Activated CD4-positive, alpha-beta T cell treated with anti-CD3 and anti-CD28 coated beads, Interleukin-2, Interleukin-4, amounts not matched to agents 100 ng/mL and 50 ng/mL, durations not matched to agents 16 hours and 8 hours (primary cell): ENCODE data around the gene HES5.

Experiments
- DNase-seq: peaks from one replicate; pipeline ENCODE4 v3.0.0-alpha.2; 2020; ENCODE audit warnings: low spot score

HES5 gene

DNA sequence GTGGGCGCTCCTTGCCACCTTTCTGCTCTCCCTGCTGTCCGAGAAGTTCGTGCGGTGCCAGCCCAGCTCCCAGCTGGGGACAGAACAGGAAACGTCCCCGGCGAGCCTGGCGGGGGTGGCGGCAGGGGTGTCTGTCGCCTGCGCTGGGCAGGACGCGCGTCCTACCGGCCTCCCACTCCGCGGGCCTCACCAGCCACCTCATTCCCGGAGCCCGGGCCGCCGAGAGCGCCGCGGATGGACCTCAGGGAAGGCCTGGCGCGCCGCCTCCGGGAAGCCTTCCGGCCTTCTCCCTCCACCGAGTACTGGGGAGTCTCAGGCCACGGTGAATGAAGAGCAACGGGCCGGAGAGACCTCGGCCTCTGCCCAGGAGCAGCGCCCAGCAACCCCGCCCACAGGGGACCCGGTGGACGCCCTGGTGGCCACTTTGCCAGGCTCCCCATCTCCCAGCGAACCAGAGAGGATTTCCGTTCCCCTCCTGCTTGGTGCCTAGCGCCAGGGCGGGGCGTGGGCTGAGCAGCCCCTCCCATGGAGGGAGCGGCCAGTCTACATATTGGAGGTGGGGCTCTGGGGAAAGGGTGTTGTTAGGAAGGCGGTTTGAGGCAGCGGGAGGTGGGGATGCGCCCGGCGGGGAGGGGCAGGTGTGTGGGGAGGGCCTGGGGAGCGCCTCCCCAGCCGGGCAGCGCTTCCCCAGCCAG lies 16.6 kb upstream of the HES5 start:
- DNase-seq, result peak; percentile 94

DNA sequence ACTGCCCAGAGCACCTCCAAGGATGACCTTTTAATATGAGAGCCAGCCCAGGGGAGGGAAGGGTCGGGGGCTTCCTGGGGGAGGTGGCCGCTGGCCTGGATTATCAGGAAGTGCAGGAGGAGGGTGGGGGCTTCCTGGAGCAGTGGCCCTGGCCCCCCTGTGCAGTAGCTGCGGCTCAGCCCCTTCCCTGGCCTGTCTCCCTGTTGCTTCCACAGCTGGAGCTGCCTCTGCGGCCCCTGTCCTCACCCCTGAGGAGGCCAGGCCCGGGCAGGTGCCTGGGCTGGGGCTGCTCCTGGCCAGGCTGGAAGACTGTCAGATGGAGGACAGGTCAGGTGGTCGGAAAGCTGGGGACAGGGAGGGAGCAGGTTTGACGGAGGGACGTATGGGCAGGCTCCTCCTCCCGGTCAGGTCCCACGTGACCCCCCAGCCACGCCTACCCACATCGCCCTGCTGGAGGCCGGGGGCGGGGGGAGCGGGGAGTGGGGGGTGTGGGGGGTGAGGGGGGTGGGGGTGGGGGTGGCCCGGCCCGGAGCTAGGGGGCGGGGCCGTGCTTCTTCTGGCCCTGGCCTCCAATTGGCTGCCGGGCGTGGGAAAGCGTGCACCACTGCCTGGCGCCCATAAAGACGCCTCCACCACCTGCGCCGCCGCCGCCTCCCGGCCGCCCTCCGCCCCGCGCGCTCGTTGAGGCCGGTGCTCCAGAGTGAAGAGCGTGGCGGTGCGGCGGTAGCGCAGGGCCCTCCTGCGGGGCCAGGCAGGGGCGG lies 15.9 kb upstream of the HES5 start:
- DNase-seq, result peak; percentile 90

- no peak for DNase-seq
These were observed 15.0 kb upstream of the HES5 start for GRCh38 chr1:2544875-2545640.

- DNase-seq, result no peak
These were observed 14.2 kb upstream of the HES5 start for GRCh38 chr1:2544093-2544874.

GRCh38 chr1:2543543-2544092 lies 13.6 kb upstream of the HES5 start:
- DNase-seq, result no peak

DNA sequence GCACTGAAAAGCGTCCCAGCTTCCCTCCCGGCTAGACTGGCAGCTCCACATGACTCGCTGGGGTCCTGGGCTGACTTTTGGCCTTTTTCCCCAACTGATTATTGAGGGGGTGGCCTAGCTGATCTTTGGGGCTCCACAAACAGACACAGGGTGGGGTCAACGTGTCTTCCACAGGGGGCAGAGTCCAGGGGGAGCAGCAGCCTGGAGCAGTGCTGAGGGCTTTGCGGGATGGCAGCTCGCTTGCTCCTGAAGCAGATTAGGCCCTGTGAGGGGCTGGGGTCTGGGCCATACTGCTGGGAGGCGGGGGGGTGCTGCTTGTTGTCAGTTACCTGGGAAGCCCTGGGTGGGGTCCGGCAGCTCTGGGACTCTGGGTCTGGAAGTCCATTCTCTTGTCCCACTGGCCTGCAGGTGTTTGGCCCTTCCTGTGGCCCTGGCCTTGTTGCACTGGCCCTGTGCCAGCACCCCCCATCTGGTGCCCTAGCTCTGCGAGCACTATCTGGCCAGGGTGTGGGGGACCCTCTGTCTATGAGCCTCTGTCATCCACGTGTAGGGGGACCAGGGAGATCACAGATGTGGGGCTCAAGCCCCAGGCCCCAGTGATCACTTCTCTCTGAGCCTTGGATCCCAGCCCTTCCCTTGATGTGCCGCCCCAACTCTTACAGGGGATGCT lies 12.3 kb upstream of the HES5 start:
- no peak for DNase-seq

DNA sequence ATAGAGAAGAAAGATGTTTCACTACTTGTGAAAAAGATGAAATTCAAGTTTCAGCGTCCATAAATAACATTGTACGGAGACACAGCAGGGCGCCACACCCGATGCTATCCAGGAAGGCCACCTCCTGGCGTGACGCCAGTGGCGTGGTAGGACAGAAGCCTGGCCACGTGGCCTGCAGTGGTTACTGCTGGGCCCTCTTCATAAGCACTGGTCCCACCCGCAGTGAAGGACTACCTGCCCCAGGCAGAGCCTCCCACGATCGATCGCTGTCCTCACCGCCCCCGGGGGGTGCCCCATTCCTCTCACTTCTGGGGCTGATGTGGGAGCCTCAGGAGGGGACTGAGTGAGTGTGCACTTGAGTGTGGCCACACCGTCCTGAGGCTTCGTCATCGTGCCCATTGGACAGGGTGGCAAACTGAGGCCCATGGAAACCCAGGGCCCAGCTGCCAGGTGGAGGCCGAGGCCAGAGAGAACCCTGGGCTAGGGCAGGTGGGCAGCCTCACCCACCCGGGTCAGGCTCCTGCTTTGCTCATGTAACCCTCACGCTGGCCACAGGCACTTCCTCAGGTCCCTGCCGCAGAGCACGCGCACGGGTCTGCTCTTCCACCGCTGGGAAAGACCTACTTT lies 11.7 kb upstream of the HES5 start:
- no peak for DNase-seq

GRCh38 chr1:2540816-2541492 lies 10.9 kb upstream of the HES5 start:
- no peak for DNase-seq

DNA sequence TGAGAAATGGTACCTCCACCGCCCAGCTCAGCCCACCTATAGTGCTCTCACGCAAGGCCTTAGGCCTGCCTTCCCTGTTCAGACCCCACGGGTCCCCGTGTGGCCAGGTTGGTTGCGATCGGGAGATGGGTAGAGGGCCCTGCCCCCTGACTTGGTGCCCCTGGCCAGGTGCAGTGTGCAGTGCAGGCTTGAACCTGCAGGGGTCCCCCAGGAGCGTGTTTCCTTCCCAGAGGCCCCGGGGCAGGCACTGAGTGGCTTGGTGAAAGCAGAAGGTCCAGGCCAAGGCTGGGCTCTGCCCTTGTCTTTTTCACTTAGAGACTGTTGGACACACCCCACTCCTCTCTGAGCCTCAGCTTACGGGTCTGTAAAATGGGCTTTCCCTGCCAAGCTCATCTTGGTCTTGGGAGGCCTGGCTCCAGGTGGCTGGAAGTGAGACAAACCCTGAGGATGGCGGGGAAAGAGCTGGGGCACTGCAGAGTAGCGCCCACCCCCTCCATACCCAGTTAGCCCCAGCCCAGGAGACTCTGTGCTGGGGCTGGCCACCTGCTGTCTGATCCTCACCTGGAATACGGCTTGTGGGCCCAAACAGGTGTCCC lies 9.3 kb upstream of the HES5 start:
- DNase-seq, result no peak

DNA sequence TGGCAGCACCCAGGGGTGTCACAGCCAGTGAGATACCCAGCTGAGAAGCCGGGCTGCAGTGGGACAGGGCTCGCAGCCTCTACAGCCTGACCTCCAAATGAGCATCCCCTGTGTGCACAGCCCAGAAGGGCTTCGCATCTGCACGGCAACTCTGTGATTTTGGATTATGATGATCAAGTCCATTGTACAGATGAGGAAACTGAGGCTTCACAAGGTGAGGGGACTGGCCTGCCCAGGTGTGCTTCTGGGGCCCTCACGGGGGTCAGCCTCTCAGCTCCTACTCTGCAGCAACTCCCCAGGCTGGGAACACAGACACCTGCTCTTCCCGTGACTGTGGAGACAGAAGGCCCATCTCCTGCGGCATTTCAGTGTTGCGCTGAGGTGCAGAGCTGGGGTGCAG lies 8.8 kb upstream of the HES5 start:
- no peak for DNase-seq

DNA sequence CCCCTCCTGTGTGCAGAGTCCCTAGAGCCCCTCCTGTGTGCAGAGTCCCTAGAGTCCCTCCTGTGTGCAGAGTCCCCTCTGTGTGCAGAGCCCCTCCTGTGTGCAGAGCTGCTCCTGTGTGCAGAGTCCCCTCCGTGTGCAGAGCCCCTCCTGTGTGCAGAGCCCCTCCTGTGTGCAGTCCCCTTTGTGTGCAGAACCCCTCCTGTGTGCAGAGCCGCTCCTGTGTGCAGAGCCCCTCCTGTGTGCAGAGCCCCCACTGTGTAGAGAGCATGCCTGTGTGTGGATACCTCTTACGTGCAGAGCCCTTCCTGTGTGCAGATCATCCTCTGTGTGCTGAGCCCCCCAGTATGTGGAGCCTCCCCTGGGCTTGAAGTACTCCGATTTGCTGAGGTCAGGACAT lies 8.3 kb upstream of the HES5 start:
- DNase-seq, result no peak

GRCh38 chr1:2537784-2538115 lies 7.7 kb upstream of the HES5 start:
- DNase-seq, result no peak

- no peak for DNase-seq
These were observed 5.9 kb upstream of the HES5 start for GRCh38 chr1:2535981-2536380.

GRCh38 chr1:2535455-2535854 lies 5.4 kb upstream of the HES5 start:
- DNase-seq, result no peak

GRCh38 chr1:2534687-2535441 lies 4.8 kb upstream of the HES5 start:
- DNase-seq, result no peak

DNA sequence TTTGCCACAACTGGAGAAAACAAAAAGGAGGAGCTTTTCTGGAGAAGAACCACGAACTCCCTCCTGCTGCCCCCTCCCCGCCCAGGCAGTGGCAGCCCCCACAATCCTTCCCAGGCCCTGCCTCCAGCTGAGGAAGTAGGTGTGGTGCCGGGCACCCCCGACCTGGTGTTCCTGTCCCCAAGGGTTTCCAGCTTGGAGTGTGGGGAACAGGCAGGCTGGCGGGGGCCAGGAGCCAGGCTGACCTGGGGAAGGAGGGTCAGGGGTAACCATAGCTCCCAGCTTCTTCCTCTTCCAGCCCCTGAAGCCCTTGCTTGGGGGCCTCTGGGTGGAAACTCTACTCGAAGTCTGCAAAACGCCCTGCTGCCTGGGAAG lies 4.2 kb upstream of the HES5 start:
- no peak for DNase-seq

DNA sequence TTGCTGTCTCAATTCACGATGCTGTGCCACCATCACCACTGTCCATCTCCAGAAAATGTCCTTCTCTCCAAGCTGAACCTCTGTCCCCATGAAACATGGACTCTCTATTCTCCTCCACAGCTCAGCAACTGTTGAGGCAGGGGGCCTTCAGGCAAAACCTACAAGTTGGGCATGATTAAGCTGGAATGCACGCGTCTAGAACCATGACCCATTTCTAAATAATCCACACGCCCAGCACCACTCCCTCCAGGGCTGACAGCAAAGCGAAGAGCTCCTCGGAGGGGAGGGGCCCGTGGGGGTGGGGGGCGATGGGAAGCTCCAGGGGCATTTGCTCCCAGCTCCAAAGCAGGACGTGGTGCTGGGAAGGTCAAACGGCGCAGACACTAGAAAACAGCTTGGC lies 3.3 kb upstream of the HES5 start:
- DNase-seq, result no peak

DNA sequence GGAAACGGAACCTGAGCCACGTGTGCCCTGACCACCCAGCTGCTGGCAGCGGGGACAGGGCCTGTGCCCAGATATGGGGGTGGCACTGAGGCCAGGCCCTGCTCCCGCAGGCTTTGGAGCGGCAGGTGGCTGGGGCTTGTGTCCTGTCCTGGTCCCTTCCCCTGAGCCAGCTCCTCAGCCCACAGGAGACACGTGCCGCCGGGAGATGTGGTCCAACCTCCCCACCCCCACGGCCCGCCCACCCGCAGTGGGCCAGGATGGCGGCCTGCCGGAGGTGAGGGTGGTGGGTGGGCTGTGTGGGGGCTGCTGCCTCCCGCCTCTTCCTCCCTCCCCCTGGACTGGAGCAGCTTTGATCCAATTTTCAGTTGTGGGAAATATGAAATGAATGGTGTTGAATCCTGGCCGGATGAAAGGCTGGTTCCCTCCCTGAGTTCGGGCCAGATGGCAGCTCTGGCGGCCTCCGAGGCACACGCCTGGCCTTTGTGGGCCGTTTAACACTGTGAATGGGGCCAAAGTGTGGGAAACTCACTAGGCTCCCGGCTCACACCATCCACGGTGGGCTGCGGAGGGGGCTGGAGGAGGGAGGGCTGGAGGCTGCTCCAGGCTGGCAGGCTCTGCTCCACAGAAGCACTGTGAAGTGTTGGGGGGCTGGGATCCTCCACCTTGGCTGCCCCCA lies 2.6 kb upstream of the HES5 start:
- no peak for DNase-seq
